Stimulated activated CD4-positive, alpha-beta T cell treated with anti-CD3 and anti-CD28 coated beads, Interleukin-1b, Interleukin-23, amount 100 ng/mL, for 24 hours (primary cell): Measurements from ENCODE around the gene CDK15.

Experiments
- DNase-seq, 4 experiments: peaks; one replicate each; pipeline ENCODE4 v3.0.0-alpha.2; 2020; ENCODE audit warnings: low read depth in 4 of 4, low spot score in 1 of 4

Gene CDK15

GRCh38 chr2:201906777-201907562 lies 100.6 kb downstream of the CDK15 start:
- DNase-seq: no peak

DNA sequence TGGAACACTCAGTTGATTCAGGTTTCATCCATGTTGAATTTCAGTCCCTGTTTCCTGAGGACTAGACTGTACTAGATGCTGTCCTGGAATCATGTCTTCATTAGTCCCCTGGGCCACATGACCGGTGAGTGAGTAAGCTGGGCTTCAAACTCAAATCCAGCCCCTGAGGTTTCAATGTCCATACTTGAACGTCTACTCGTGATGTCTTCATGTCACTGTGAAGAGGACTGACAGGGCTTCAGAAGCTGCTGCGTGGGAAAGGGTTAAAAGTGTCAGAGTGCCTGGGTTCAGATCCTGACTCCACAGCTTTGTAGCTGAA lies 101.2 kb downstream of the CDK15 start:
- DNase-seq: no peak

DNA sequence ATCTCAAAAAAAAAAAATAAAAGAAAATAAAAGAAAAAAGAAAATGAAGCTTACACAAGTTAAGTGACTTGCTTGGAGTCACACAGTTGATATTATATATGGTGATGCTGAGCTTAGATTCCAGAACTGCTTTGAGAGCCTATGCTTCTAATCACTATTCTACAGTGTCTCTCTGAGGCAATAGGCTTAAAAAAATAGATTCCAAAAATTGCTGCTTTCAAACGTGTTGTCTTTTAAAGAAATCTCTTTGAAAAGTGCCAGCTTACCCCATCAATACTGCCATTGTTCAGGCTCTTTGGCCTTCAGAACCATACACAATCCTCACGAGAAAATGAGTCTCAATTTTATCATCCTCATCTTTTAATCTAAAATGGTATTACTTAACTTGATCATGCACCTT lies 102.6 kb downstream of the CDK15 start:
- DNase-seq: no peak

DNA sequence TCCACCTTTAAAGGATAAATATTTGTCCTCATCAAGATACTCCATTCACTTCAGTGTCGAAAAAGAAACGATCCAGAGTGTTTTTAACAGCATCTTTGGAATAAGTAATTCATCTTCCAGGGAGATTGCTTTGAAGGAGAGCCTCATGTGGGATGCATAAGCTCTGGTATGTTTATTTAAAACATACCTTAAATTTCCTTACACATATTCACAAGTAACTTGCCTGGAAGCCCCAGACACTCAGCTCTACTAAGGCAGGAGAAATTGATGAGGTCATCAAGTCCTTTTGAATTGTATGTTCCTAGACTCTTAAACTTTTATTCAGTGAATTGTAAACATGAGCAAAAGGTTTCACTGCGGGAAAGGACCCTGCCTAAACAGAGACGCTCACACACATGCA lies 103.0 kb downstream of the CDK15 start:
- DNase-seq: no peak

DNA sequence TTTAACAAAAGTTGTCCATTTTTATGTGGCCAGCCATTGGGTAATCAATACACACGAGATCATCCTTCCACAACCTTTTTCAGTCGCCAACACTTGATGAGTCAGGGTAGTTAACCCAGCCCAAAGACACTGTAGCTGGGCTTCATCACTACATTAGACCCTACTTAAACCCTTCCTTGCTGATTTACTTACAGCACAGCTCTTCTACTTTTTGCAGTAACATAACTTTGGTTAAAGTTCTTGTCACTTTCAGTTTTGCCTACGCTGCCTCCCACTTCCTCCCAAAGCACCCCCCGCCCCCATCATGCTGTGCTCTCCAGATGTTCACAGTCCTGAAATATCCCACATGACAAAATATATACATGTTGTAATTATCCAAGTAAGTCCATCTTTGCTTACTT lies 103.6 kb downstream of the CDK15 start:
- no peak for DNase-seq

GRCh38 chr2:201911372-201911771 lies 105.0 kb downstream of the CDK15 start:
- no peak for DNase-seq

DNA sequence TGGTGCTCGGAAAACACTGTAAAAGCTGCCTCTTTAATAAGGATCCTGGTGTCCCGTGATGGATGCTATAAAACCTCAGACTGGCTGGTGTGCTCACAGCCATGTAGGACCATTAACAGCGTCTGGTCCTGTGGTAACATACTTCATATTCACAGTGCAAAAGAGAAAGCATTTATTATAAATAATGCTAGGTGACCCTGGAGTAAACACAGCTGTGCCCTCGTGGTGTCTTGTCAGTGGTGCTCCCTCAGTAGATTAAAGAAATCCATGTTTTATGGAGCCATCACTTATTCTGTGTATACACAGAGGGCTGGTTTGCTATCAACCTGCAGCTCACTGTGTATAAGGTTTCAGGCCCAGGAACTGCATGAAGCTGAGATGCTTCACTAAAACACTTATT lies 106.9 kb downstream of the CDK15 start:
- no peak for DNase-seq

- DNase-seq: no peak
Measured at GRCh38 chr2:201915446-201915845, 109.1 kb downstream of the CDK15 start.

DNA sequence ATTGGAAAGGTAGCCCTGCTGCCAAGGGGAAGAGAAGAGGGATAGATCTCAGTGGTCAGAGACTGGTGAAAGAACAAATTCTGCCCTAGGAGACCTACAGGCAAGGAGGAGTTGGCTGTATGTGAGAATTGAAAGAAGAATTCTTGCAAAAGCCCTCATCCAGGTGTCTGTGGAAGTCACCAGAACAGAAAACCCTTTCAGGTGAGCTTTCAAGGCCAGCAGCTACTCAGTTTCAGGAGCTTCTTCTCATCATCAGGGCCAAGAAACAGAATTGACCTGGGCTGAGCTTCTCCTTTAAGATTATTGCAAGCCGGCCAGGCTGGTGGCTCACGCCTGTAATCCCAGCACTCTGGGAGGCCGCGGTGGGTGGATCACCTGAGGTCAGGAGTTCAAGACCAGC lies 110.2 kb downstream of the CDK15 start:
- DNase-seq: no peak

DNA sequence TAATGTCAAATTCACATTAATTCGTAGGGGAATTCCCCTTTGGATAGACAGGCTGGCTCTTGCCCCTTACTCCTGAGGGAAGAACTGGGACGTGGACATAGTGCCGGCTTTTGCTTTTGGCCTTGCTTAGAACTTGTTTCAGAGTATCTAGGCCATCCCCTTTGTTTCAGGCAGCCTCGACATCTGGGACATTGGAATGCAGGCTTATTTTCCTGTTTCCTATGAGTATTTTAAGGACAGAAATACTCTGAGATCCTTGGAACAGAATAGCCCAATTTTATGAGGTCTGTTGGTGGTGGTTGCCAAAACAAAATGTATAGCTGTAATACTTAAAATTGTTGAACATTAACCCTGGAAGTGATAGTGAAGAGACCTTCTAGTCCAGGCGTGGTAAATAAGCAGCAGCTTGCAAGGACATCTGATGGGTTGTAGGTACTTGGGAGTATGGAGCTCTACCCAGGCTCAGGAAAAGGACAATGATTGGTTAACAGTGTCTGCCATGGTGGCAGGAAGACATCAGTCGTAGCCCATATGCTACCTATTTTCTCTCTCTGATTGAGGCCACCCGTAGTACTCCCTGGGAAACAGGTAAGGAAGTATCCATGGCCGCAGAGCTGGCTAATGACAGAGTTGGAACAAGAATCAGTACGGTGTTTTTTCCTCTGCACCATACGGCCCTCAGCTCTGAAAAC lies 112.4 kb downstream of the CDK15 start:
- no peak for DNase-seq

GRCh38 chr2:201919308-201919634 lies 112.9 kb downstream of the CDK15 start:
- DNase-seq: no peak

- no peak for DNase-seq
Measured at GRCh38 chr2:201923436-201924328, 117.3 kb downstream of the CDK15 start.

GRCh38 chr2:201924453-201924852 lies 118.1 kb downstream of the CDK15 start:
- no peak for DNase-seq

- DNase-seq: no peak
Measured at GRCh38 chr2:201925056-201925455, 118.7 kb downstream of the CDK15 start.

- DNase-seq: no peak
Measured at GRCh38 chr2:201926067-201926466, 119.7 kb downstream of the CDK15 start.

- DNase-seq: no peak
Measured at GRCh38 chr2:201928363-201928762, 122.0 kb downstream of the CDK15 start.

GRCh38 chr2:201929281-201930026 lies 123.1 kb downstream of the CDK15 start:
- DNase-seq: no peak

DNA sequence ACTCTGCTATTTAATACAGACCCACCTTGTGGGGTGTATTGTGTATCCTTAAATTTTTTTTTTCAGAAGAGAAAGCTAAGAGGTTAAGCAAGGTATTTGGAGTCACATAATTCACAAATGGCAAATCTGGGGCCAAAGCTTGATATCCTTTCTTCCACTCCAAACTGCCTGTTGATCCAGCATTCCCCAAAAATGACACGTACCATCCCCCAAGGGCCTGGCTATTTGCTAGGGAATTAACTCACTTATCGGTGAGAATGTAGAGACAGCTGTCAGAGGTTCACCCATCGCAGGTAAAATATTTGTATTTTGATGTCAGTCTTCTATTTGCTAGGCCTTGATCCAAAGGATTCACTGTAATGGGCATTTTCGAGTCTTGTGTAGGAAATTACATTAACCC lies 123.7 kb downstream of the CDK15 start:
- DNase-seq: no peak

GRCh38 chr2:201930831-201931230 lies 124.5 kb downstream of the CDK15 start:
- no peak for DNase-seq

- DNase-seq: no peak
Measured at GRCh38 chr2:201931475-201931874, 125.1 kb downstream of the CDK15 start.

GRCh38 chr2:201931951-201932350 lies 125.6 kb downstream of the CDK15 start:
- DNase-seq: no peak
